Mesendoderm (in vitro differentiated cells): ENCODE measurements around the gene CPHXL2.

Experiments
- DNase-seq: peaks from one replicate; pipeline ENCODE4 v3.0.0; 2013
- H2AK5ac ChIP-seq: 2 replicates; pipeline ENCODE4 v1.6.1; 2013; ENCODE audit warnings: low read length, inconsistent platforms
- H2BK120ac ChIP-seq: 2 replicates; pipeline ENCODE4 v1.6.1; 2013; ENCODE audit warnings: low read depth, mild to moderate bottlenecking, low read length, moderate library complexity, mixed read lengths
- H2BK15ac ChIP-seq: replicated peaks from 2 replicates; pipeline ENCODE4 v1.6.1; 2013; ENCODE audit warnings: low read depth, mild to moderate bottlenecking, moderate library complexity
- H2BK5ac ChIP-seq: 2 replicates; pipeline ENCODE4 v1.6.1; 2013; ENCODE audit warnings: low read length, inconsistent platforms
- H3K18ac ChIP-seq: 2 replicates; pipeline ENCODE4 v1.6.1; 2013; ENCODE audit warnings: mild to moderate bottlenecking, low read length, mixed read lengths
- H3K23ac ChIP-seq: one replicate; pipeline ENCODE4 v1.6.1; 2013; ENCODE audit warnings: low read length
- H3K27ac ChIP-seq: 2 replicates; pipeline ENCODE4 v1.5.1; 2013; ENCODE audit warnings: low read depth, mild to moderate bottlenecking, inconsistent platforms, low read length, moderate library complexity
- H3K27me3 ChIP-seq: 2 replicates; pipeline ENCODE4 v1.6.1; 2013; ENCODE audit warnings: low read length, control low read depth, mild to moderate bottlenecking, inconsistent platforms; ENCODE audit not compliant: insufficient read depth, poor library complexity
- H3K36me3 ChIP-seq: 2 replicates; pipeline ENCODE4 v1.6.1; 2013; ENCODE audit warnings: low read length, inconsistent platforms; ENCODE audit not compliant: control insufficient read depth, insufficient read depth
- H3K4ac ChIP-seq: one replicate; pipeline ENCODE4 v1.6.1; 2013; ENCODE audit warnings: low read depth, mild to moderate bottlenecking, low read length, moderate library complexity
- H3K4me1 ChIP-seq: 2 replicates; pipeline ENCODE4 v1.6.1; 2013; ENCODE audit warnings: low read depth, low read length, inconsistent platforms; ENCODE audit not compliant: control insufficient read depth
- H3K4me2 ChIP-seq: 2 replicates; pipeline ENCODE4 v1.6.1; 2013; ENCODE audit warnings: low read length
- H3K4me3 ChIP-seq: 2 replicates; pipeline ENCODE4 v1.5.1; 2013; ENCODE audit warnings: mild to moderate bottlenecking, low read length
- H3K56ac ChIP-seq: one replicate; pipeline ENCODE4 v1.6.1; 2013; ENCODE audit warnings: low read length
- H3K79me1 ChIP-seq: 2 replicates; pipeline ENCODE4 v1.6.1; 2013; ENCODE audit warnings: low read length, inconsistent platforms
- H3K79me2 ChIP-seq: 2 replicates; pipeline ENCODE4 v1.6.1; 2013; ENCODE audit warnings: mild to moderate bottlenecking, low read length; ENCODE audit not compliant: control insufficient read depth, insufficient read depth
- H3K9ac ChIP-seq: 2 replicates; pipeline ENCODE4 v1.6.1; 2013; ENCODE audit warnings: low read length, inconsistent platforms
- H4K5ac ChIP-seq: one replicate; pipeline ENCODE4 v1.6.1; 2013; ENCODE audit warnings: low read length
- H4K8ac ChIP-seq: one replicate; pipeline ENCODE4 v1.6.1; 2013; ENCODE audit warnings: low read depth, mild to moderate bottlenecking, control low read depth, low read length, moderate library complexity
- WGBS: extraction: QIAGEN DNeasy Blood & Tissue Kit; methylation state at CpG from one replicate; pipeline ENCODE4 v1.1.7; 2013; ENCODE audit warnings: low lambda C conversion rate, missing lambda C conversion rate; ENCODE audit not compliant: insufficient coverage; ENCODE audit errors: extremely low coverage; 5-methylcytosine and 5-hydroxymethylcytosine counted together

CPHXL2 gene

GRCh38 chr16:75702242-75702641, 25.4 kb upstream of the CPHXL2 start:
- Histone ChIP-seq H3K18ac (no peak overlapping the region), H3K79me1 (no peaks in the 10 kb centered on the region), H3K23ac (no peak overlapping the region), H3K79me2 (no peaks in the 10 kb centered on the region), H4K5ac (no peak overlapping the region), H3K9ac (no peak overlapping the region), H3K4ac (no peak overlapping the region), H2AK5ac (no peak overlapping the region), H3K4me3 (no peak overlapping the region), H2BK15ac (no peak overlapping the region), H4K8ac (no peak overlapping the region), H2BK120ac (no peak overlapping the region), H3K36me3 (no peaks in the 10 kb centered on the region), H3K4me2 (no peak overlapping the region), H3K4me1 (no peaks in the 10 kb centered on the region), H3K27ac (no peak overlapping the region), H3K56ac (no peak overlapping the region), H2BK5ac (no peak overlapping the region), H3K27me3 (no peaks in the 10 kb centered on the region)
- no CpG with 5 or more reads among the region's 2 CpGs for WGBS
- DNase-seq = peak; percentile 24

GRCh38 chr16:75701361-75701760, 24.6 kb upstream of the CPHXL2 start, which contains the start of gene DUXB:
TSS of gene DUXB (minus strand) at chr16:75701461. CDS start at chr16:75701418, 43 bp downstream.
- Histone ChIP-seq H2BK5ac (no peak within 1 kb of the TSS), H4K8ac (no peak within 1 kb of the TSS), H3K4ac (no peak within 1 kb of the TSS), H3K27ac (no peak within 1 kb of the TSS), H3K56ac (no peak within 1 kb of the TSS), H2BK120ac (no peak within 1 kb of the TSS), H3K4me1 (no peaks in the 10 kb centered on the region), H3K4me2 (no peak within 1 kb of the TSS), H3K9ac (no peak within 1 kb of the TSS), H4K5ac (no peak within 1 kb of the TSS), H3K23ac (no peak within 1 kb of the TSS), H3K4me3 (no peak within 1 kb of the TSS), H3K18ac (no peak within 1 kb of the TSS), H2AK5ac (no peak within 1 kb of the TSS), H2BK15ac (no peak within 1 kb of the TSS), H3K79me1 (no peaks in the 10 kb centered on the region), H3K79me2 (no peaks in the 10 kb centered on the region), H3K27me3 (no peaks in the 10 kb centered on the region), H3K36me3 (no peaks in the 10 kb centered on the region)
- no peak for DNase-seq
- no CpG with 5 or more reads among the region's 5 CpGs for WGBS

DNA sequence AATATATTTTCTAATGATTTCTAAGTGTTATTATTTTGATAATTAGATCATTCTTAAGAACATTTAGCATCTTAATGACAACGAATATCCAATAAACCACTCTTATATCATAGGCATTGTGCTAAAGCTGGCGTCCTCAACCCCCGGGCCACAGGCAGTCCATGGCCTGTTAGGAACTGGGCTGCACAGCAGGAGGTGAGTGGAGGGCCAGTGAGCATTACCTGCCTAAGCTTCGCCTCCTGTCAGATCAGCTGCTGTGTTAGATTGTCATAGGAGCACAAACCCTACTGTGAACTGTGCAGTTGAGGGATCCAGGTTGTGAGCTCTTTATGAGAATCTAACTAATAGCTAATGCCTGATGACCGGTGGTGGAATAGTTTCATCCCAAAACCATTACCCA, 20.8 kb upstream of the CPHXL2 start:
- Histone ChIP-seq H3K27ac (no peak overlapping the region), H3K36me3 (no peaks in the 10 kb centered on the region), H3K79me1 (no peaks in the 10 kb centered on the region), H3K4ac (no peak overlapping the region), H2AK5ac (no peak overlapping the region), H3K23ac (no peak overlapping the region), H3K79me2 (no peaks in the 10 kb centered on the region), H2BK15ac (no peak overlapping the region), H3K9ac (no peak overlapping the region), H4K8ac (no peak overlapping the region), H2BK5ac (no peak overlapping the region), H3K4me1 (no peaks in the 10 kb centered on the region), H3K27me3 (no peaks in the 10 kb centered on the region), H3K18ac (no peak overlapping the region), H2BK120ac (no peak overlapping the region), H3K56ac (no peak overlapping the region), H3K4me2 (no peak overlapping the region), H4K5ac (no peak overlapping the region), H3K4me3 (no peak overlapping the region)
- DNase-seq = no peak
- WGBS = no CpG with 5 or more reads among the region's 5 CpGs

DNA sequence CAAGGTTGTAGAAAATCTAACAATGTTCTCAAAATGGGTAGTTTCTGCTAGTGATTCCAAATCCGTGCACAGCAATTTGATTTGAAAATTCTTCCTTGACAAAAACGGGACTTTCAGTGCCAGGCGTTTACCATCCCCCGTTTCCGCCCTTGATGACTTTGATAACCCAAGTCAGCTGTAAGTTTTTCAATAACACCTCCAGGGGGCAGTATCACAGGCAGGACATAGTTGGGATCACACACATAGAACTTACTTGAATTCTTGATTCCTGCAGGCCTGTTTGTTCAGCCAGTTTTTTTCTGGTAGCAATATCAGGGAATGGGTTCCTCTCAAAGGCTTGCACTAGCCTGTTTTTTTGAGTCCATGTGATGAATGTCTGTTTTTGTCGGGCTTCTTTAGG, 18.9 kb upstream of the CPHXL2 start:
- Histone ChIP-seq H3K4me3 (no peak overlapping the region), H2BK120ac (no peak overlapping the region), H3K27ac (no peak overlapping the region), H3K79me1 (no peaks in the 10 kb centered on the region), H2BK15ac (no peak overlapping the region), H2AK5ac (no peak overlapping the region), H3K56ac (no peak overlapping the region), H3K4me1 (no peaks in the 10 kb centered on the region), H3K18ac (no peak overlapping the region), H3K36me3 (no peaks in the 10 kb centered on the region), H2BK5ac (no peak overlapping the region), H3K27me3 (no peaks in the 10 kb centered on the region), H4K5ac (no peak overlapping the region), H3K9ac (no peak overlapping the region), H4K8ac (no peak overlapping the region), H3K79me2 (no peaks in the 10 kb centered on the region), H3K23ac (no peak overlapping the region), H3K4me2 (no peak overlapping the region), H3K4ac (no peak overlapping the region)
- WGBS = no CpG with 5 or more reads among the region's 6 CpGs
- DNase-seq = peak; percentile 44

GRCh38 chr16:75687361-75687760, 10.6 kb upstream of the CPHXL2 start:
- no peak overlapping the region for H4K8ac ChIP-seq

GRCh38 chr16:75682308-75682707, 5.5 kb upstream of the CPHXL2 start:
- H3K18ac ChIP-seq = no peak overlapping the region
- no peaks in the 10 kb centered on the region for H3K79me2 ChIP-seq
- H4K8ac ChIP-seq = no peak overlapping the region
- no peak overlapping the region for H3K56ac ChIP-seq
- H3K79me1 ChIP-seq = no peaks in the 10 kb centered on the region
- no peak overlapping the region for H3K9ac ChIP-seq
- H3K4ac ChIP-seq = no peak overlapping the region
- H3K4me2 ChIP-seq = no peak overlapping the region
- no peak overlapping the region for H3K4me3 ChIP-seq
- no peak overlapping the region for H2BK5ac ChIP-seq
- H2BK120ac ChIP-seq = no peak overlapping the region
- no peak overlapping the region for H2AK5ac ChIP-seq
- H3K27ac ChIP-seq = no peak overlapping the region
- no peak for DNase-seq
- H2BK15ac ChIP-seq = no peak overlapping the region
- no CpG with 5 or more reads among the region's 14 CpGs for WGBS
- no peaks in the 10 kb centered on the region for H3K27me3 ChIP-seq
- H3K36me3 ChIP-seq = no peaks in the 10 kb centered on the region
- no peak overlapping the region for H4K5ac ChIP-seq
- H3K4me1 ChIP-seq = no peaks in the 10 kb centered on the region
- H3K23ac ChIP-seq = no peak overlapping the region

More at GRCh38 chr16:75687361-75687760, 10.6 kb upstream of the CPHXL2 start:
- Histone ChIP-seq H3K27ac (no peak overlapping the region), H3K23ac (no peak overlapping the region), H2BK120ac (no peak overlapping the region), H3K18ac (no peak overlapping the region), H3K79me1 (no peaks in the 10 kb centered on the region), H2BK15ac (no peak overlapping the region), H3K56ac (no peak overlapping the region), H3K9ac (no peak overlapping the region), H4K5ac (no peak overlapping the region), H3K4me1 (no peaks in the 10 kb centered on the region), H3K36me3 (no peaks in the 10 kb centered on the region), H3K79me2 (no peaks in the 10 kb centered on the region), H2AK5ac (no peak overlapping the region), H3K27me3 (no peaks in the 10 kb centered on the region), H3K4me3 (no peak overlapping the region), H2BK5ac (no peak overlapping the region), H3K4me2 (no peak overlapping the region), H3K4ac (no peak overlapping the region)
- DNase-seq = no peak
